MM.1S (cell line): Measurements from ENCODE around the gene NPAT.
A peak's percentile ranks its signal among the peaks of the same experiment; 100 is the strongest.

Experiments used
- DNase-seq: peaks from one replicate; pipeline ENCODE4 v3.0.0-alpha.2; 2015
- H2AFZ ChIP-seq: fragments of 300-600 bp; sonication (generic); 2 replicates; pipeline ENCODE4 v1.6.0; 2016; ENCODE audit warnings: antibody characterized with exemption, low read length
- H3F3A ChIP-seq: fragments of 300-600 bp; sonication (generic); 2 replicates; pipeline ENCODE4 v1.6.1; 2016; ENCODE audit warnings: mild to moderate bottlenecking, antibody characterized with exemption, low read length, moderate library complexity, mixed read lengths; ENCODE audit not compliant: insufficient read depth
- H3K27ac ChIP-seq: fragments of 300-600 bp; sonication (generic); 2 replicates; pipeline ENCODE4 v1.5.1; 2016; ENCODE audit warnings: mild to moderate bottlenecking, low read length
- H3K27me3 ChIP-seq: fragments of 300-600 bp; sonication (generic); replicated peaks from 2 replicates; pipeline ENCODE4 v1.6.0; 2016; ENCODE audit warnings: low read length; ENCODE audit not compliant: insufficient read depth
- H3K36me3 ChIP-seq: fragments of 300-600 bp; sonication (generic); replicated peaks from 2 replicates; pipeline ENCODE4 v1.6.1; 2016; ENCODE audit warnings: mild to moderate bottlenecking, low read length, mixed read lengths; ENCODE audit not compliant: insufficient read depth
- H3K4me1 ChIP-seq: fragments of 300-600 bp; sonication (generic); 2 replicates; pipeline ENCODE4 v1.6.1; 2016; ENCODE audit warnings: low read length, mixed read lengths
- H3K4me2 ChIP-seq: fragments of 300-600 bp; sonication (generic); 2 replicates; pipeline ENCODE4 v1.6.0; 2016; ENCODE audit warnings: low read depth, low read length
- H3K4me3 ChIP-seq: fragments of 300-600 bp; sonication (generic); 2 replicates; pipeline ENCODE4 v1.5.1; 2016; ENCODE audit warnings: low read length, mixed read lengths
- H3K79me2 ChIP-seq: fragments of 300-600 bp; sonication (generic); 2 replicates; pipeline ENCODE4 v1.6.1; 2016; ENCODE audit warnings: mixed run types, low read length, mixed read lengths
- H3K9ac ChIP-seq: fragments of 300-600 bp; sonication (generic); 2 replicates; pipeline ENCODE4 v1.6.1; 2016; ENCODE audit warnings: low read length, mixed read lengths
- H3K9me2 ChIP-seq: fragments of 300-600 bp; sonication (generic); replicated peaks from 2 replicates; pipeline ENCODE4 v1.6.1; 2016; ENCODE audit warnings: mild to moderate bottlenecking, low read length, mixed read lengths; ENCODE audit not compliant: insufficient read depth
- H3K9me3 ChIP-seq: fragments of 300-600 bp; sonication (generic); replicated peaks from 2 replicates; pipeline ENCODE4 v1.6.1; 2016; ENCODE audit warnings: mild to moderate bottlenecking, low read length, mixed read lengths; ENCODE audit not compliant: insufficient read depth
- H4K20me1 ChIP-seq: fragments of 300-600 bp; sonication (generic); 2 replicates; pipeline ENCODE4 v1.6.1; 2016; ENCODE audit warnings: mild to moderate bottlenecking, low read length, moderate library complexity, mixed read lengths; ENCODE audit not compliant: insufficient read depth
- EZH2 ChIP-seq: fragments of 300-600 bp; sonication (generic); optimal IDR thresholded peaks from 2 replicates; pipeline ENCODE3; 2017; ENCODE audit warnings: low read depth, mild to moderate bottlenecking, antibody characterized with exemption, low read length, mixed read lengths
- EZH2phosphoT487 ChIP-seq: fragments of 300-600 bp; sonication (generic); IDR thresholded peaks from 2 replicates; pipeline ENCODE4 v1.6.1; 2018; ENCODE audit warnings: antibody characterized with exemption, low read length
- TF ChIP-seq, protein P1 (sequence below): fragments of 300-600 bp; sonication (generic); IDR thresholded peaks from 2 replicates; pipeline ENCODE4 v1.5.1; 2016; ENCODE audit warnings: antibody characterized with exemption, low read length, mixed read lengths

Gene NPAT

DNA sequence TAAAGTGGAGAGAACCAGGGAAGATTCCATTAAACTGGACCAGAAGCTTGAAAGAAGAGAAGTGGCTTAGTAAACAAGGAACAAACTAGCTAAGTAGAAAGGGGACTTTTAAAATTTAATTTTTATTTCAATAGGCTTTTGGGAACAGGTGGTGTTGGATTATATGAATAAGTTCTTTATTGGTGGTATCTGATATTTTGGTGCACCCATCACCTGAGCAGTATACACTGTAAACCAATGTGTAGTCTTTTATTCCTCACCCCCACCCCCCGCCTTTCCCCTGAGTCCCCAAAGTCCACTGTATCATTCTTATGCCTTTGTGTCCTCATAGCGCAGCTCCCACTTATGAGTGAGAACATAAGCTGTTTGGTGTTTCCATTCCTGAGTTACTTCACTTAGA, 93.7 kb downstream of the NPAT start:
- Histone ChIP-seq H3F3A (no peaks in the 10 kb centered on the region), H3K4me1 (0 out of 2 replicates have a peak, but pooled peaks cover 2% of the 10 kb centered on the region), H4K20me1 (no peaks in the 10 kb centered on the region), H3K27ac (no peak overlapping the region), H3K9me3 (no peaks in the 10 kb centered on the region), H3K4me3 (no peak overlapping the region), H3K79me2 (peaks cover 34% of the 10 kb centered on the region), H3K9ac (no peak overlapping the region), H3K9me2 (no peaks in the 10 kb centered on the region), H3K36me3 (peaks cover 2% of the 10 kb centered on the region; the same call in 1 of the 2 replicates), H3K4me2 (no peak overlapping the region), H3K27me3 (no peaks in the 10 kb centered on the region), H2AFZ (no peak overlapping the region)
- DNase-seq: no peak
- no peak for TF ChIP-seq EZH2
- no peak for TF ChIP-seq EZH2phosphoT487
- TF ChIP-seq, protein P1, sequence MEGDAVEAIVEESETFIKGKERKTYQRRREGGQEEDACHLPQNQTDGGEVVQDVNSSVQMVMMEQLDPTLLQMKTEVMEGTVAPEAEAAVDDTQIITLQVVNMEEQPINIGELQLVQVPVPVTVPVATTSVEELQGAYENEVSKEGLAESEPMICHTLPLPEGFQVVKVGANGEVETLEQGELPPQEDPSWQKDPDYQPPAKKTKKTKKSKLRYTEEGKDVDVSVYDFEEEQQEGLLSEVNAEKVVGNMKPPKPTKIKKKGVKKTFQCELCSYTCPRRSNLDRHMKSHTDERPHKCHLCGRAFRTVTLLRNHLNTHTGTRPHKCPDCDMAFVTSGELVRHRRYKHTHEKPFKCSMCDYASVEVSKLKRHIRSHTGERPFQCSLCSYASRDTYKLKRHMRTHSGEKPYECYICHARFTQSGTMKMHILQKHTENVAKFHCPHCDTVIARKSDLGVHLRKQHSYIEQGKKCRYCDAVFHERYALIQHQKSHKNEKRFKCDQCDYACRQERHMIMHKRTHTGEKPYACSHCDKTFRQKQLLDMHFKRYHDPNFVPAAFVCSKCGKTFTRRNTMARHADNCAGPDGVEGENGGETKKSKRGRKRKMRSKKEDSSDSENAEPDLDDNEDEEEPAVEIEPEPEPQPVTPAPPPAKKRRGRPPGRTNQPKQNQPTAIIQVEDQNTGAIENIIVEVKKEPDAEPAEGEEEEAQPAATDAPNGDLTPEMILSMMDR: no peak

DNA sequence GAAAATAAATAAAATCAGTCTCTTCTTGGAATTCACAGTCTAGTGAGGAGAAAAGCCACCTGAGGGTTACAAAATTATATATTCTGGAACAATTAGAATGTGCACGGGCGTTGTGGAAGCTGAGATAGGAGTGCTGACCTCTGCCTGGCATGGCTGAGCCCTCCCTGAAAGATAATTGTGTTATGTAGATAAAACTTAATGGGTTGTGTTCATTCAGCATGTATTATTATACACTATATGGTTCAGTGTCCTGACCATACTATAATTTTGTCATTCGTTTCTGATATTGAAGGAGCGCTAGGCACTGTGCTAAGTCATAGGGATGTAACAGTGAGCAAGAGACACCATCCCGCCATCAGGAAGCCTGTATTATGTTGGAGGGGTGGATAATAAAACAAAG, 97.3 kb downstream of the NPAT start:
- DNase-seq: no peak
- H3K4me3 ChIP-seq: no peak overlapping the region
- TF ChIP-seq, protein P1: no peak
- TF ChIP-seq EZH2phosphoT487: no peak
- TF ChIP-seq EZH2: no peak
- no peaks in the 10 kb centered on the region for H3K9me2 ChIP-seq
- H3K27me3 ChIP-seq: no peaks in the 10 kb centered on the region
- H3K4me2 ChIP-seq: no peak overlapping the region
- H4K20me1 ChIP-seq: no peaks in the 10 kb centered on the region
- no peak overlapping the region for H2AFZ ChIP-seq
- H3K9me3 ChIP-seq: no peaks in the 10 kb centered on the region
- no peak overlapping the region for H3K9ac ChIP-seq
- no peak overlapping the region for H3K27ac ChIP-seq
- peaks cover 15% of the 10 kb centered on the region; the same call in 1 of the 2 replicates for H3K4me1 ChIP-seq
- peaks cover 3% of the 10 kb centered on the region; the same call in 1 of the 2 replicates for H3F3A ChIP-seq
- H3K36me3 ChIP-seq: no peaks in the 10 kb centered on the region; the same call in 1 of the 2 replicates
- peaks cover 55% of the 10 kb centered on the region for H3K79me2 ChIP-seq

DNA sequence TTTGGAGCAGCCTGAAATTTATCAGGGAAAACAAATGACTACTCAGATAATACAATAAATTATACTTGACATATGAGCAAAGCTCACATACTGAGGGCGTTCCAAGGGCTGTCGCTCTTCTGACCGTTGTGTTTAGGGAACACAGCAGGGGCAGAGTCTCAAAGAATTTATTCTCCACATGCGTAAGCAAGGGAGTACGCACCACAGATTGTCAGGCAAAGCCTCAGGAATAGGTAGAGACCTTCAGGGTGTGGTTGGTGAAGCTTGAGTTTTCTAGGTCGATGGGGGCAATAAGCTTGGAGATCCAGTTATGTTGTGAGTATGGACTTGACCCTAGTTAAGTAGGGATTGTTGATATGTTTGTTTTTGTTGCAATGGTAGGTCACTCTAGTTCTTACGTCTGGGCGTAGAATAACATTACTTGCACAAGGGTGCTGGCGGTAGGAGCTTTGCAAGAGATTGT, 100.2 kb downstream of the NPAT start:
- Histone ChIP-seq H3F3A (peaks cover 3% of the 10 kb centered on the region; the same call in 1 of the 2 replicates), H3K36me3 (no peaks in the 10 kb centered on the region), H3K9me2 (no peaks in the 10 kb centered on the region), H3K4me2 (peak overlapping the region; percentile 87), H3K4me1 (peaks cover 15% of the 10 kb centered on the region; the same call in 1 of the 2 replicates), H4K20me1 (no peaks in the 10 kb centered on the region), H3K9me3 (no peaks in the 10 kb centered on the region), H3K4me3 (peak overlapping the region; percentile 70), H3K27ac (no peak overlapping the region; the same call in 1 of the 2 replicates), H3K79me2 (peaks cover 46% of the 10 kb centered on the region), H3K9ac (peak overlapping the region; percentile 85), H3K27me3 (no peaks in the 10 kb centered on the region), H2AFZ (peak overlapping the region; percentile 95)
- TF ChIP-seq EZH2phosphoT487 (no peak), EZH2 (no peak)
- DNase-seq: no peak
